Measurements from ENCODE around the gene GNG4.
"Not testable (repeated sequence)": the region's sequence is repeated elsewhere in the genome, so short reads cannot be mapped to it uniquely, and the experiment has no call there.

GNG4 gene

GRCh38 chr1:235648407-235648907 lies 1.1 kb downstream of the GNG4 start:
- no peak for DNase-seq

GRCh38 chr1:235647537-235647936 lies 2.0 kb downstream of the GNG4 start:
- not testable (repeated sequence) for DNase-seq

- no peak for DNase-seq
These were observed 3.1 kb downstream of the GNG4 start for GRCh38 chr1:235646463-235646862.

- no peak for DNase-seq
These were observed 4.8 kb downstream of the GNG4 start for GRCh38 chr1:235644693-235645305.

- DNase-seq, result no peak
These were observed 5.5 kb downstream of the GNG4 start for GRCh38 chr1:235643837-235644692.

GRCh38 chr1:235642943-235643371 lies 6.6 kb downstream of the GNG4 start:
- no peak for DNase-seq

- DNase-seq, result no peak
These were observed 7.3 kb downstream of the GNG4 start for GRCh38 chr1:235642011-235642942.

GRCh38 chr1:235640580-235640979 lies 9.0 kb downstream of the GNG4 start:
- no peak for DNase-seq

- DNase-seq, result no peak
These were observed 10.1 kb downstream of the GNG4 start for GRCh38 chr1:235639226-235640205.

GRCh38 chr1:235638612-235639011 lies 11.0 kb downstream of the GNG4 start:
- not testable (repeated sequence) for DNase-seq

GRCh38 chr1:235637756-235638534 lies 11.6 kb downstream of the GNG4 start:
- DNase-seq, result no peak

GRCh38 chr1:235635938-235636662 lies 13.5 kb downstream of the GNG4 start:
- DNase-seq, result no peak

- DNase-seq, result no peak
These were observed 16.8 kb downstream of the GNG4 start for GRCh38 chr1:235632506-235633401.

GRCh38 chr1:235631816-235632215 lies 17.8 kb downstream of the GNG4 start:
- no peak for DNase-seq

- no peak for DNase-seq
These were observed 21.1 kb downstream of the GNG4 start for GRCh38 chr1:235628316-235629005.

- DNase-seq, result no peak
These were observed 23.8 kb downstream of the GNG4 start for GRCh38 chr1:235625831-235626230.

GRCh38 chr1:235625340-235625739 lies 24.2 kb downstream of the GNG4 start:
- no peak for DNase-seq

GRCh38 chr1:235624721-235625333 lies 24.8 kb downstream of the GNG4 start:
- no peak for DNase-seq
